ENCODE measurements around the gene POFUT1. TPM values are rescaled to one million over a fixed set of nuclear protein-coding genes. Genes with fewer than 3 reads are reported as not detected.

Gene POFUT1
- total and polyA plus RNA-seq, 2 donors (not counting 3 experiments of a cell fraction or from before 2014, with no cell fraction given) = 29.0 to 51.4 TPM

DNA sequence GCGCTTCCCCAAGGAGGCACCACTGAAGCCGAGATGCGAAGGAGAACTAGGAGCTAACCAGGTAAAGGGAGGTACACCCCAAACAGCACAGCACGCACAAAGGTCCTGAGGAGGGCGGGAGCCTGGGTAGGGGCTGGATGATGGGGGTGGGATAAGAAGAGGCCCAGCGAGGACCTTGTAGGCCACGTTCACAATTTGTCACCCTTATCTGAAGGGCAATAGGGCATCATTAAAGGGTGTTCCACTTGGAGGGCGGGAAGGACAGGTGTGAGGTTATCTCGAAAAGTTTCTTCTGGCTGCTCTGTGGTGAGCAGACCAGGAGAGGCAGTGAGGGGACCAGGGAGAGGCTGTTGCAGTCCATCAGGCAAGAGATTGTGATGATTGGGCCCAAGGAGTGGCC is 25.6 kb downstream of the POFUT1 start:
- Histone ChIP-seq H3K36me3 (ENCODE audit: control insufficient read depth in 2 of 2, extremely low read depth in 1 of 2, insufficient read depth in 2 of 2, low read length in 2 of 2) (peaks cover 9 to 43% of the 10 kb centered on the region in 2 experiments), H3K27me3 (ENCODE audit: control insufficient read depth in 2 of 2, insufficient read depth in 2 of 2, low read length in 2 of 2) (no peaks in the 10 kb centered on the region), H3K4me2 (ENCODE audit: insufficient read depth, low read length) (no peak overlapping the region), H3K4me3 (replicated peaks in 1 of 3; ENCODE audit: insufficient read depth in 1 of 3, low read depth in 1 of 3, low read length in 3 of 3) (no peak overlapping the region), H3K4me1 (ENCODE audit: control insufficient read depth, extremely low read depth, insufficient read depth, low read length) (no peaks in the 10 kb centered on the region), H3K79me2 (ENCODE audit: control insufficient read depth, insufficient read depth, low read length) (no peaks in the 10 kb centered on the region), H3K9me1 (replicated peaks; ENCODE audit: control insufficient read depth, extremely low read depth, insufficient read depth, low read length) (no peaks in the 10 kb centered on the region), H3K9ac (replicated peaks; ENCODE audit: extremely low read depth, insufficient read depth, low read length) (no peak overlapping the region), H2AFZ (ENCODE audit: low read depth, low read length) (no peak overlapping the region), H3K9me3 (replicated peaks; ENCODE audit: control insufficient read depth, insufficient read depth, low read length) (no peaks in the 10 kb centered on the region), H4K20me1 (replicated peaks; ENCODE audit: control insufficient read depth, extremely low read depth, insufficient read depth, low read length) (no peaks in the 10 kb centered on the region), H3K27ac (ENCODE audit: insufficient read depth, low read depth, low read length) (no peak overlapping the region)
- no TSS peak for BruUV-seq (replicated peaks)
- TF ChIP-seq GATA2 (IDR thresholded peaks at IDR 0.05; ENCODE audit: insufficient read depth, insufficient read length, low read depth, low read length) = no peak
- TF ChIP-seq MYC (IDR thresholded peaks at IDR 0.05; ENCODE audit: low read depth, low read length) = no peak
- TF ChIP-seq EZH2 (IDR thresholded peaks at IDR 0.05; ENCODE audit: borderline replicate concordance, low read depth, low read length, severe bottlenecking) = no peak
- DNase-seq (ENCODE audit: low read depth, low spot score) = no peak
- CTCF ChIA-PET = interaction anchor here (1.5 kb wide), 1 partner anchor 10 kb away, joined by 3 read pairs; no protein-coding TSS in a partner anchor
- POLR2A ChIA-PET = interaction anchor here (0.6 kb wide), 1 partner anchor 1198 kb away, joined by 3 read pairs; no protein-coding TSS in a partner anchor
- dilution Hi-C loops (cut with MboI; ENCODE audit: extremely low pct_ligation_motif_present, low sequenced_read_pairs) (no loop called here), intact Hi-C loops (cut with micrococcal nuclease) (no loop called here)
- no peak for FAIRE-seq

DNA sequence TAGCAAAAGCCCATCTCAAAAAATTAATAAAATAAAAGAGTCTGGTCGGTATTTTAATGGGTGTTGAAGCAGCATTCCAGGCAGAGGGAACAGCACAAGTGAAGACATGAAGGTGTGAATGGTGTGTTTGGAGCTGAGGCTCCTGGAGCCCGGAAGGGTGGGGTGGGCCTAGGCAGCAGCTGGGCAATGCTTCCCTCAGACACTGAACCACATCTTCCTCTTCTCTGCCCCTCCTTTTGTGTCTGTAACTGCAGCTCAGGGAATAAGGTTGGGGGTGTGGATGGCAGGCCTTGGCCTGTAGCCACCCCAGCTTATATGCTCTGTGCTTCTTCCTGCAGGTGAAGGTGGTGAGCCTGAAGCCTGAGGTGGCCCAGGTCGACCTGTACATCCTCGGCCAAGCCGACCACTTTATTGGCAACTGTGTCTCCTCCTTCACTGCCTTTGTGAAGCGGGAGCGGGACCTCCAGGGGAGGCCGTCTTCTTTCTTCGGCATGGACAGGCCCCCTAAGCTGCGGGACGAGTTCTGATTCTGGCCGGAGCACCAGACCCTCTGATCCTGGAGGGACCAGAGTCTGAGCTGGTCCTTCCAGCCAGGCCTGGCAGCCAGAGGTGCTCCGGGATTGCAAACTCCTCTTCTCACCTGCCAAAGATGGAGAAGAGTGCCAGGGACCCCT is 26.6 kb downstream of the POFUT1 start:
- dilution Hi-C loops (cut with MboI; ENCODE audit: extremely low pct_ligation_motif_present, low sequenced_read_pairs) = no loop called here

More for the DNA sequence above, 26.6 kb downstream of the POFUT1 start:
- Histone ChIP-seq H3K4me3 (replicated peaks in 1 of 3; ENCODE audit: insufficient read depth in 1 of 3, low read depth in 1 of 3, low read length in 3 of 3) (no peak overlapping the region), H4K20me1 (replicated peaks; ENCODE audit: control insufficient read depth, extremely low read depth, insufficient read depth, low read length) (no peaks in the 10 kb centered on the region), H3K36me3 (ENCODE audit: control insufficient read depth in 2 of 2, extremely low read depth in 1 of 2, insufficient read depth in 2 of 2, low read length in 2 of 2) (peaks cover 9 to 40% of the 10 kb centered on the region in 2 experiments), H3K9me3 (replicated peaks; ENCODE audit: control insufficient read depth, insufficient read depth, low read length) (no peaks in the 10 kb centered on the region), H3K27ac (ENCODE audit: insufficient read depth, low read depth, low read length) (no peak overlapping the region), H3K9ac (replicated peaks; ENCODE audit: extremely low read depth, insufficient read depth, low read length) (no peak overlapping the region), H2AFZ (ENCODE audit: low read depth, low read length) (no peak overlapping the region), H3K79me2 (ENCODE audit: control insufficient read depth, insufficient read depth, low read length) (no peaks in the 10 kb centered on the region), H3K27me3 (ENCODE audit: control insufficient read depth in 2 of 2, insufficient read depth in 2 of 2, low read length in 2 of 2) (no peaks in the 10 kb centered on the region), H3K9me1 (replicated peaks; ENCODE audit: control insufficient read depth, extremely low read depth, insufficient read depth, low read length) (no peaks in the 10 kb centered on the region), H3K4me1 (ENCODE audit: control insufficient read depth, extremely low read depth, insufficient read depth, low read length) (no peaks in the 10 kb centered on the region), H3K4me2 (ENCODE audit: insufficient read depth, low read length) (no peak overlapping the region)
- DNase-seq (ENCODE audit: low read depth, low spot score) (no peak), FAIRE-seq (no peak)
- BruUV-seq (replicated peaks) = no TSS peak
- intact Hi-C loops (cut with micrococcal nuclease) = no loop called here
- POLR2A ChIA-PET = no interaction called here
- CTCF ChIA-PET = interaction anchor here (1.5 kb wide), 1 partner anchor 11 kb away, joined by 3 read pairs; no protein-coding TSS in a partner anchor
- TF ChIP-seq MAX (IDR thresholded peaks at IDR 0.05; ENCODE audit: insufficient read depth, insufficient read length) = no peak
- TF ChIP-seq POLR2A (IDR thresholded peaks at IDR 0.05; ENCODE audit: low read depth, low read length) = no peak
- no peak for TF ChIP-seq JUN (IDR thresholded peaks at IDR 0.05; ENCODE audit: borderline replicate concordance, insufficient read depth, insufficient read length, low read depth)
- no peak for TF ChIP-seq FOS (IDR thresholded peaks at IDR 0.05; ENCODE audit: borderline replicate concordance, insufficient read depth, low read length)
- TF ChIP-seq EZH2 (IDR thresholded peaks at IDR 0.05; ENCODE audit: borderline replicate concordance, low read depth, low read length, severe bottlenecking) = no peak
- TF ChIP-seq MYC (IDR thresholded peaks at IDR 0.05; ENCODE audit: low read depth, low read length) = no peak
- TF ChIP-seq, protein P1, sequence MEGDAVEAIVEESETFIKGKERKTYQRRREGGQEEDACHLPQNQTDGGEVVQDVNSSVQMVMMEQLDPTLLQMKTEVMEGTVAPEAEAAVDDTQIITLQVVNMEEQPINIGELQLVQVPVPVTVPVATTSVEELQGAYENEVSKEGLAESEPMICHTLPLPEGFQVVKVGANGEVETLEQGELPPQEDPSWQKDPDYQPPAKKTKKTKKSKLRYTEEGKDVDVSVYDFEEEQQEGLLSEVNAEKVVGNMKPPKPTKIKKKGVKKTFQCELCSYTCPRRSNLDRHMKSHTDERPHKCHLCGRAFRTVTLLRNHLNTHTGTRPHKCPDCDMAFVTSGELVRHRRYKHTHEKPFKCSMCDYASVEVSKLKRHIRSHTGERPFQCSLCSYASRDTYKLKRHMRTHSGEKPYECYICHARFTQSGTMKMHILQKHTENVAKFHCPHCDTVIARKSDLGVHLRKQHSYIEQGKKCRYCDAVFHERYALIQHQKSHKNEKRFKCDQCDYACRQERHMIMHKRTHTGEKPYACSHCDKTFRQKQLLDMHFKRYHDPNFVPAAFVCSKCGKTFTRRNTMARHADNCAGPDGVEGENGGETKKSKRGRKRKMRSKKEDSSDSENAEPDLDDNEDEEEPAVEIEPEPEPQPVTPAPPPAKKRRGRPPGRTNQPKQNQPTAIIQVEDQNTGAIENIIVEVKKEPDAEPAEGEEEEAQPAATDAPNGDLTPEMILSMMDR (IDR thresholded peaks at IDR 0.05; ENCODE audit: extremely low read depth in 1 of 2, insufficient read depth in 1 of 2, low read depth in 1 of 2, low read length in 2 of 2) = no peak
- no peak for TF ChIP-seq POLR2AphosphoS5 (IDR thresholded peaks at IDR 0.05; ENCODE audit: insufficient read depth, low read depth, low read length)
- no peak for TF ChIP-seq GATA2 (IDR thresholded peaks at IDR 0.05; ENCODE audit: insufficient read depth, insufficient read length, low read depth, low read length)
